ENCODE data around the gene CCDC60.

Gene CCDC60

GRCh38 chr12:119385659-119386058, 51.1 kb downstream of the CCDC60 start:
- CTCF ChIA-PET = no interaction called here
- POLR2A ChIA-PET = no interaction called here
- no peak for DNase-seq (ENCODE audit: extremely low spot score)
- TF ChIP-seq CTCF (IDR thresholded peaks at IDR 0.05; ENCODE audit: control extremely low read depth, extremely low read depth, low read depth, missing control alignments) = no peak

- ChIA-PET POLR2A (no interaction called here), CTCF (no interaction called here)
- no peak for DNase-seq (ENCODE audit: extremely low spot score)
- no peak for TF ChIP-seq CTCF (IDR thresholded peaks at IDR 0.05; ENCODE audit: control extremely low read depth, extremely low read depth, low read depth, missing control alignments)
Measured at GRCh38 chr12:119389687-119390086, 55.2 kb downstream of the CCDC60 start.

- no peak for TF ChIP-seq CTCF (IDR thresholded peaks at IDR 0.05; ENCODE audit: control extremely low read depth, extremely low read depth, low read depth, missing control alignments)
- ChIA-PET CTCF (interaction anchor here (1.1 to 1.6 kb wide), 3 partner anchors 21 to 277 kb away, joined by 3 to 6 read pairs (median 3); no protein-coding TSS in a partner anchor), POLR2A (no interaction called here)
- no peak for DNase-seq (ENCODE audit: extremely low spot score)
Measured at GRCh38 chr12:119391673-119392072, 57.1 kb downstream of the CCDC60 start.

- ChIA-PET CTCF (interaction anchor here (0.8 kb wide), 1 partner anchor 51 kb away, joined by 3 read pairs; no protein-coding TSS in a partner anchor), POLR2A (no interaction called here)
- no peak for DNase-seq (ENCODE audit: extremely low spot score)
- TF ChIP-seq CTCF (IDR thresholded peaks at IDR 0.05; ENCODE audit: control extremely low read depth, extremely low read depth, low read depth, missing control alignments) = no peak
Measured at GRCh38 chr12:119393677-119394076, 59.1 kb downstream of the CCDC60 start.

- CTCF ChIA-PET = interaction anchor here (1.2 to 1.3 kb wide), 2 partner anchors 16 to 47 kb away, joined by 3 to 12 read pairs; no protein-coding TSS in a partner anchor
- no peak for TF ChIP-seq CTCF (IDR thresholded peaks at IDR 0.05; ENCODE audit: control extremely low read depth, extremely low read depth, low read depth, missing control alignments)
- POLR2A ChIA-PET = no interaction called here
- DNase-seq (ENCODE audit: extremely low spot score) = no peak
Measured at GRCh38 chr12:119397540-119397939, 63.0 kb downstream of the CCDC60 start.

- no peak for DNase-seq (ENCODE audit: extremely low spot score)
- no peak for TF ChIP-seq CTCF (IDR thresholded peaks at IDR 0.05; ENCODE audit: control extremely low read depth, extremely low read depth, low read depth, missing control alignments)
- ChIA-PET CTCF (interaction anchor here (2.8 kb wide), 1 partner anchor 15 kb away, joined by 16 read pairs; no protein-coding TSS in a partner anchor), POLR2A (no interaction called here)
Measured at GRCh38 chr12:119398190-119398589, 63.7 kb downstream of the CCDC60 start.

GRCh38 chr12:119399301-119399700, 64.8 kb downstream of the CCDC60 start:
- no peak for TF ChIP-seq CTCF (IDR thresholded peaks at IDR 0.05; ENCODE audit: control extremely low read depth, extremely low read depth, low read depth, missing control alignments)
- POLR2A ChIA-PET = no interaction called here
- CTCF ChIA-PET = interaction anchor here (2.8 kb wide), 1 partner anchor 14 kb away, joined by 16 read pairs; no protein-coding TSS in a partner anchor
- DNase-seq (ENCODE audit: extremely low spot score) = no peak

Measured in GM10248 (cell line).